Neural progenitor cell (in vitro differentiated cells): ENCODE measurements around the gene BEND3. TPM values are rescaled to one million over a fixed set of nuclear protein-coding genes. Genes with fewer than 3 reads are reported as not detected.
"Not testable (repeated sequence)": the region's sequence is repeated elsewhere in the genome, so short reads cannot be mapped to it uniquely, and the experiment has no call there.

Source experiments
- DNase-seq: peaks from one replicate; pipeline ENCODE4 v3.0.0-alpha.2; 2016; ENCODE audit warnings: low spot score
- H2AFZ ChIP-seq: fragments of 200-600 bp; sonication (generic); replicated peaks from 2 replicates; pipeline ENCODE4 v1.6.1; 2016; ENCODE audit warnings: antibody characterized with exemption
- H3F3A ChIP-seq: fragments of 200-600 bp; sonication (generic); 2 replicates; pipeline ENCODE4 v1.6.1; 2016; ENCODE audit warnings: antibody characterized with exemption, low read depth
- H3K27ac ChIP-seq: fragments of 200-600 bp; sonication (generic); 2 replicates; pipeline ENCODE4 v1.5.1; 2016; ENCODE audit warnings: mild to moderate bottlenecking
- H3K27me3 ChIP-seq: fragments of 200-600 bp; sonication (generic); 2 replicates; pipeline ENCODE4 v1.6.1; 2016; ENCODE audit warnings: mild to moderate bottlenecking, moderate library complexity
- H3K36me3 ChIP-seq: fragments of 200-600 bp; sonication (generic); 2 replicates; pipeline ENCODE4 v1.5.1; 2016
- H3K4me1 ChIP-seq: fragments of 200-600 bp; sonication (generic); 2 replicates; pipeline ENCODE4 v1.6.1; 2016; ENCODE audit warnings: mixed run types
- H3K4me2 ChIP-seq: fragments of 200-600 bp; sonication (generic); 2 replicates; pipeline ENCODE4 v1.6.1; 2016
- H3K4me3 ChIP-seq: fragments of 200-600 bp; sonication (generic); 2 replicates; pipeline ENCODE4 v1.5.1; 2016
- H3K79me2 ChIP-seq: fragments of 200-600 bp; sonication (generic); 2 replicates; pipeline ENCODE4 v1.6.1; 2016; ENCODE audit warnings: low read depth
- H3K9ac ChIP-seq: fragments of 200-600 bp; sonication (generic); 2 replicates; pipeline ENCODE4 v1.6.1; 2016
- H3K9me3 ChIP-seq: fragments of 200-600 bp; sonication (generic); 2 replicates; pipeline ENCODE4 v1.5.1; 2016; ENCODE audit warnings: low read depth
- H4K20me1 ChIP-seq: fragments of 200-600 bp; sonication (generic); 2 replicates; pipeline ENCODE4 v1.6.1; 2016; ENCODE audit warnings: low read depth
- H3K27ac Mint-ChIP-seq: 3 replicates; pipeline ENCODE4 v1.8.0; 2021; ENCODE audit warnings: mixed read lengths
- H3K27me3 Mint-ChIP-seq: 2 replicates; pipeline ENCODE4 v1.8.0; 2022; ENCODE audit warnings: low read depth, mild to moderate bottlenecking, inconsistent platforms, moderate library complexity, mixed read lengths; ENCODE audit not compliant: insufficient read depth
- H3K36me3 Mint-ChIP-seq: 3 replicates; pipeline ENCODE4 v1.8.0; 2021; ENCODE audit warnings: mixed read lengths
- H3K4me1 Mint-ChIP-seq: 3 replicates; pipeline ENCODE4 v1.8.0; 2021; ENCODE audit warnings: mixed read lengths
- H3K4me3 Mint-ChIP-seq: 3 replicates; pipeline ENCODE4 v1.8.0; 2021; ENCODE audit warnings: mild to moderate bottlenecking, moderate library complexity, mixed read lengths
- H3K9me3 Mint-ChIP-seq: 3 replicates; pipeline ENCODE4 v1.8.0; 2020; ENCODE audit warnings: mixed read lengths
- CTCF ChIP-seq: fragments of 200-600 bp; sonication (generic); IDR thresholded peaks from 2 replicates; pipeline ENCODE4 v1.5.1; 2017; ENCODE audit warnings: antibody characterized with exemption, mild to moderate bottlenecking
- EZH2 ChIP-seq: fragments of 200-600 bp; sonication (generic); IDR thresholded peaks from 2 replicates; pipeline ENCODE4 v1.6.1; 2017; ENCODE audit warnings: antibody characterized with exemption, mild to moderate bottlenecking, moderate library complexity
- EZH2phosphoT487 ChIP-seq: fragments of 200-600 bp; sonication (generic); IDR thresholded peaks from 2 replicates; pipeline ENCODE4 v1.6.1; 2017; ENCODE audit warnings: antibody characterized with exemption
- total RNA-seq: library from RNA; depleted of rRNA; stranded (reverse); fragments of >200 nt; gene quantifications from 2 replicates; pipeline ENCODE4 v1.2.3, GENCODE V29; 2015; ENCODE audit warnings: low replicate concordance

Gene BEND3
- total RNA-seq, 1 donor from 2014 or later = 9.2 TPM

- H3K79me2 ChIP-seq = peaks cover 44% of the 10 kb centered on the region
- H3K9me3 Mint-ChIP-seq = no peaks in the 10 kb centered on the region
- H3K36me3 ChIP-seq = no peaks in the 10 kb centered on the region
- DNase-seq = no peak
- H3K4me2 ChIP-seq = no peak overlapping the region
- H3K9me3 ChIP-seq = no peaks in the 10 kb centered on the region
- H3K4me3 Mint-ChIP-seq = no peak overlapping the region
- peaks cover 32% of the 10 kb centered on the region for H3K4me1 Mint-ChIP-seq
- H3K4me3 ChIP-seq = no peak overlapping the region
- H3F3A ChIP-seq = peaks cover 13% of the 10 kb centered on the region
- no peaks in the 10 kb centered on the region for H3K27me3 ChIP-seq
- no peaks in the 10 kb centered on the region for H3K27me3 Mint-ChIP-seq
- no peak overlapping the region for H3K27ac ChIP-seq
- no peaks in the 10 kb centered on the region for H4K20me1 ChIP-seq
- H3K9ac ChIP-seq = no peak overlapping the region
- H3K27ac Mint-ChIP-seq = no peak overlapping the region
- H2AFZ ChIP-seq = no peak overlapping the region
- TF ChIP-seq EZH2phosphoT487 (no peak), EZH2 (no peak), CTCF (no peak)
- peaks cover 18% of the 10 kb centered on the region for H3K36me3 Mint-ChIP-seq
- H3K4me1 ChIP-seq = peaks cover 33% of the 10 kb centered on the region
Observed at GRCh38 chr6:107098436-107099307, 16.6 kb downstream of the BEND3 start.

- H3F3A ChIP-seq, H3K4me1 Mint-ChIP-seq, H3K9me3 Mint-ChIP-seq, H4K20me1 ChIP-seq, H3K27ac Mint-ChIP-seq, H3K36me3 ChIP-seq, H3K27me3 Mint-ChIP-seq, H3K9ac ChIP-seq, H3K9me3 ChIP-seq, H3K27me3 ChIP-seq, H3K27ac ChIP-seq, H2AFZ ChIP-seq, H3K4me1 ChIP-seq, H3K4me3 ChIP-seq, DNase-seq, H3K4me3 Mint-ChIP-seq, H3K4me2 ChIP-seq, H3K79me2 ChIP-seq: not testable (repeated sequence)
- H3K36me3 Mint-ChIP-seq = peaks cover 38% of the 10 kb centered on the region
Observed at GRCh38 chr6:107084459-107084858, 30.9 kb downstream of the BEND3 start.

GRCh38 chr6:107083921-107084320 lies 31.4 kb downstream of the BEND3 start:
- no peak overlapping the region for H3K27ac ChIP-seq
- H3K36me3 Mint-ChIP-seq = peaks cover 38% of the 10 kb centered on the region
- peaks cover 6% of the 10 kb centered on the region for H3K36me3 ChIP-seq

More at GRCh38 chr6:107083921-107084320, 31.4 kb downstream of the BEND3 start:
- Histone ChIP-seq H3K4me2 (no peak overlapping the region), H4K20me1 (no peaks in the 10 kb centered on the region), H3K4me3 (no peak overlapping the region), H3K79me2 (no peaks in the 10 kb centered on the region), H3K9me3 (no peaks in the 10 kb centered on the region), H3K27me3 (no peaks in the 10 kb centered on the region), H3K9ac (no peak overlapping the region), H2AFZ (no peak overlapping the region), H3F3A (no peaks in the 10 kb centered on the region), H3K4me1 (no peaks in the 10 kb centered on the region)
- TF ChIP-seq EZH2phosphoT487 (no peak), EZH2 (no peak), CTCF (no peak)
- peaks cover 2% of the 10 kb centered on the region for H3K27me3 Mint-ChIP-seq
- DNase-seq = no peak
- peaks cover 3% of the 10 kb centered on the region for H3K9me3 Mint-ChIP-seq
- H3K27ac Mint-ChIP-seq = no peak overlapping the region
- H3K4me1 Mint-ChIP-seq = no peaks in the 10 kb centered on the region
- no peak overlapping the region for H3K4me3 Mint-ChIP-seq
